GM19240 (cell line): ENCODE results near the gene TMSB10.
"Not testable (repeated sequence)": the region's sequence is repeated elsewhere in the genome, so short reads cannot be mapped to it uniquely, and the experiment has no call there.

Experiments used
- DNase-seq: peaks from one replicate; pipeline ENCODE4 v3.0.0; 2011; ENCODE audit warnings: low spot score; ENCODE audit not compliant: insufficient read length

Gene TMSB10

DNA sequence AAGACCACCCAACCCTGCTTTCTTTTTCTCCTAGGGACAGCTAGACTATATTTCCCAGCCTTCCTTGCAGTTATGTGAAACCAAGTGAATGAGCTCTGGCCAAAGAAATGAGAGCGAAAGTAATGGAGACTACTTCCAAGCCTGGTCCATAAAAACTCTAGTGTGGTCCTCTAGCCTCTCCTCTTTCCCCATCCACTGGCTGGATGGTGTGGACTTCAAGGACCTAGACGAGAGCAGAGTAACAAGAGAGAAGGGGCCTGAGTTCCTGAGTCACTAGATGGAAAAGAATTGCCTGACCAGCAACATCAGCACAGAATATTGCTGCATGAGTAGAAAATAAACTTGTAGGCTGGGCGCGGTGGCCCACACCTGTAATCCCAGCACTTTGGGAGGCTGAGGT is 2.9 kb upstream of the TMSB10 start:
- no peak for DNase-seq

- no peak for DNase-seq
Observed at GRCh38 chr2:84904151-84904550, 1.3 kb upstream of the TMSB10 start.

DNA sequence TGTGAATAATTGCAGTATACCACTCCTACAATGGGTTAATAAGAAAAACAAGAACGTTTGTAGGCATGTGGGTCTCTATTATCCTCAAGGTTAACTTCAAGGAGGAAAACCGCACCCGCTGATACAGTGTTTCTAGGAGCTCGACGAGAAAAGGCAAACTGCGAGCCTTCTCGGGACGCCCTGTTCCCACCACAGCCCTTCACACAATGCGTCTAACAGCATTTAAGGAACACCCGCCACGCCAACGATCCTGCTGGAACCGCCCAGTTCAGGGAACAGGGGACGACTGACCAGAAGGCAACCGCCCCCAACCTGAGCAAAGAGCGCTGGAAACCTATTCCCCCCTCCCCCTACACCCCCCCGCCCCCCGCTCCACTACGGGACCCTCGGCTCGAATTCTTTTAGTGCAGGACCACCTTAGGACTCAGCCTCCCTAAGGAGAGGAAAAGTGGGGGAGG is 710 bp upstream of the TMSB10 start:
- DNase-seq = no peak

GRCh38 chr2:84906108-84906899 is 848 bp downstream of the TMSB10 start:
- DNase-seq = no peak

DNA sequence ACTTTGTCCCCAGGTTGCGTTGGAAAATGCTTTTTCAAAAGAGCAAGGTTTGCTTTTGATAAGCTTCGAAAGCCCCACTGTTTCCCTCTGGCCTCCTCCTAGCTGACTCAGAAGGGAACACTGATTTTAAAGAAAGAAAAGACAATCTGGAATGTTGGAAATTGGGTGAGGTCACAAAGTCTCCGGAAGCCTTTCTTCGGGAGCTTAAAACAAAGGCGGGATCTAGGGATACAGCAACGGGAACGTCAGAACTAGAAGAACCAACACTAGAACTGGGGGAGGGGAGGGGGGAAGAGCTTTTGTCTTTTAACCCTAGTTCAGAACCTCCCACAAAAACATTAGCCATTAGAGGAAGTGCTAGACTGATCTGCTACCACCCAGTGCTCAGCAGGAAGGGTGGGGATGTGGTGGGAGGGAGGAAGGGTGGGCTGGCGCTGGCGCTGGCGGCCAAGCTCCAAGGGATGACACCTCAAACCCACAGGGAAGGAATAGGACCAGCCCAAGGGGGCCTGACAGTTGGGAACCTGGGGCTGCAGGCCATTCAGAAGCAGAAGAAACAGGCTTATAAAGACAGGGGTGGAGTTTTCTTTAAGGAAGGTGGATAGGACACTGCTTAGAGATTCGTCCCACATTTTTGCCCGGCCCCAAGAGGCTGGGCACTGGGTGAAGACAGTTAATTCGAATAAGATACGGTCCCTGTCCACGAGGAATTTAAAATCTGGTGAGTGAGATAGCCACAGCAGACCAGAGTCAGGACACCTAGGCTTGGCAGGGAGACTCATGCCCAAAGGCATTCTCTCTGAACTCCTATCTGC is 1.7 kb downstream of the TMSB10 start:
- DNase-seq = peak; percentile 68

DNA sequence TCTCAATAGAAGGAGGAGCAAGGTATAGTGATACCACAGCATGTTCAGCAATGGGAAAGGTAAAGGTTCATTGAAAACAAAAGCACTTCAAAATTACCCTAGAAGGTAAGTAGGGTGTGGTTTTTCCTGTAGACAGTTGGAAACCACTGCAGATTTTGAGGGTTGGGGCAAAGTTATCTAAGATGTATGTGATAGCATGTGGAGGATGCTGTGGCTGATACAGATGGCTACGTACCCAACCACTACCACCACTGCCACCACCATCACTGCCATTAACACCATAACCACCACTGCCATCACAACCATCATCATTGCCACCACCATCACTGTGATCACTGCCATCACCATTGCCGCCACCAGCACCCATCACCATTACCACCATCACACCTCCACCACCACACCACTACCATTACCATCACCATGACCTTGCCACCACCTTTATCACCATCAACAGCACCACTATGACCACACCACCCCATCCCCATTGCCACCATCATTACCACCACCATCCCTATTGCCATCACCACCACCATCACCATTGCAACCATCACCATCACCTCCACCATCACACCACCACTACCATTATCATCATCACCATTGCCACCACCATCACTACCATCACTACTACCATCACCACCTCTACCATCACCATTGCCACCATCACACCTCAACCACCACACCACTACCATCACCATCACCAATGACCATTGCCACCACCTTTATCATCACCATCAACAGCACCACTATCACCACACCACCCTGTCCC is 3.7 kb downstream of the TMSB10 start:
- DNase-seq = no peak

- no peak for DNase-seq
Observed at GRCh38 chr2:84911135-84911678, 5.8 kb downstream of the TMSB10 start.

- no peak for DNase-seq
Observed at GRCh38 chr2:84912984-84913383, 7.5 kb downstream of the TMSB10 start.

DNA sequence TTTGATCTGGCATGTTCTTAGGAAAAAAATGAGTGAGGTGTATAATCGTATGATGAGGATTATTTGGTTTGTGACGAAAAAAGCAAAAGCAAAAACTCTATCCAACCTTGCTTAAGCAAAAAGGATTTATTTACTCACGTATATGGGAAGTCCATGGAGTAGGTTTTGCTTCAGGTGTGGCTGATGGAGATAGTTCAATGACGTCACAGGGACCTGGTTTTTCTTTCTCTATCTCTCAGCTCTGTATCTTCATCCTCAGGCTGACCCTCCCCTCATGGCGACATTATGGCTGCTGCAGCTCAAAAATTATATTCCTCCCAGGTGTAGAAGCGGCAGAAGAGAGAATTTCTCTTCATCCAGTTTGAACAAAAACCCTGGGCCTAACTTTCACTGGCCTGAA is 8.9 kb downstream of the TMSB10 start:
- DNase-seq = no peak

GRCh38 chr2:84915675-84916074 is 10.2 kb downstream of the TMSB10 start:
- DNase-seq = not testable (repeated sequence)

DNA sequence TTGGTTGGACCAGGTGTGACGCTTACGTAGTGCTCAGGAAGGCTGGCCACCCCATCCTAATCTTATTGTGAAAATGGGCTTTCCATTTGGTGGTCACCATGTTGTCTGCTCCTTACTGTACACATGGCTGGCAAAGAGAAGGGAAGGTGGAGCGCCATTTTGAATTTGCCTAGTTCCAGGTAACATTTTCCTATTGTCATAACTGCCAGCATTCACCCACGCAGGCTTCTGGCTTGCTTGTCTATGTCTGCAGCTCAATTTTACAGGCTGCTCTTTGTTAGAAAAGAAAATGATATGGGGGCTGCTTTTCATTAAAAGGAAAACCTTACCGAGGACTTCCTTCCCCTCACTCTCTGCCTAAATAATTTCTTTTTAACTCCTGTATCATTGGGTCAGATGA is 12.4 kb downstream of the TMSB10 start:
- DNase-seq = not testable (repeated sequence)

GRCh38 chr2:84918430-84918829 is 13.0 kb downstream of the TMSB10 start:
- no peak for DNase-seq

- no peak for DNase-seq
Observed at GRCh38 chr2:84919885-84920580, 14.6 kb downstream of the TMSB10 start.

DNA sequence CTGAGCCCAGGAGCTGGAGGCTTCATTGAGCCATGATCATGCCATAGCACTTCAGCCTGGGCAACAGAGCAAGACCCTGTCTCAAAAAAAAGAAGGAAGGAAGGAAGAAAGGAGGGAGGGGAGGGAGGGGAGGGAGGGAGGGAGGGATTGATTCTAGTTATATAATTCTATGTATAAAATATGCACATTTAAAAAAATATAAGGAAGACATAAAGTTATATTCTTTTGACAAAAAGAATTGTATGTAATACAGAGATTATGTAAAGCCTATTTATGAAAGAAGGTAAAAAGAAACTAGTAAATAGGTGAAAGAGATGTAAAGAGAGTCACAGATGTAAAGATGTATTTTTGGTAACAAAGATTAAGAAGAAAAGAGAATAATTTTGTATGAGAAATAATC is 17.6 kb downstream of the TMSB10 start:
- DNase-seq = no peak

DNA sequence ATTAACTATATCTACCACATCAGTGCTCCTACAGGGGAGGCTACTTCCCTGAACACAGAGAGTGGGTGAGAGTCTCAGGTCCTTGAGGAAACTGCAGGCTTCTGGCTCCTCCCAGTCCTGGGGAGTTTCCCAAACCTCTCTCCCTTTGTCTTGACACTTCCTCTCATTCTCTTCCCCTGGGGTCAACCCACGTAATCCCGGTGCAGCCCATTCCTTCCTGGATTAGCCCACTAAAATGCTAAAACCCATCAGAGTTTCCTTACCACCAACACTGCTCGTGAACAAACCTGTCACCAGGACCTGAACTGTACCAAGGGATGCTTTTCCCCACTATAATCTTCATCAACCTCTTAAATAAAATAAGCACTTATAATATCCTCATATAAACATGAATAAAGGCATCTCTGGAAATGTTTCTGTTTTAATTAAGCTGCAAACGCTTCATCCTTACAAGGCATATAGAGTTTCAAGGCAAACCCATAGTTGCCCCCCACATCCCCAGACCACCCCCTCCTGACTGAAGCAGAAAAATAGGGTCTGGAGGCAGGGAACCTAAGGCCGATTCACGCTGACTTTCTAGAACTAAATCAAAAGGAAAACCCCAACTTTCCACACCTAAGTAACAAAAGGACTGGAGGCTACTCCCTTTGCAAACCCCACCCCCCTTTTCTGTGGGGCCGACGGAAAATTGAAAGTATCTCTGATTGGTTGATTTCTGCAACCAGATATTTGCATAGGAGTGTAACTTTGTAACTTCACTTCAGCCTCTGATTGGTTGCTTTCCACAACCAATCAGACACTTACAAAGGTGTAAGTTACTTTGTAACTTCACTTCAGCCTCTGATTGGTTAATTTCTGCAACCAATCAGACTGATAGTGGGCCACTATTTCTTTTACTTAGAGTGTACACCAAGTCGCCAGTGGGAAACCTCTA is 19.0 kb downstream of the TMSB10 start:
- no peak for DNase-seq

DNA sequence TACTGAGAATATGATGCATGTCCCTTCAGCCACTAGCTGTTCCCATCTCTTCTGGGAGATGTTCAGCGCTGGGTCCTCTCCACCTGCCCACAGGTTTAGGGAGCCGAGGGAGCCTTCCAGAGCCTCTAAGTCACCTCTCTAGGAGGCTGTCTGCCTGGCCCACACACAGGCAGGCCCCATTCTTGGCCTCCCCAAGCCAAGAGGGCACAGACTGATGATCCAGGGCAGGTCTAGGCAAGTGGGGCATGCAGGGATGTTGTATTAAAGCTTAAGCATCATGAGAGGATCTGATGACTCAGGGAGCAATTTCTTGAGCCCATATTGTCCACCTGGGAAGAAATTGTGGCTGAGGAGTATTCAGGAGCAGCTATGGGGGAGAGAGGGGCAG is 19.9 kb downstream of the TMSB10 start:
- DNase-seq = no peak

GRCh38 chr2:84925724-84926376 is 20.4 kb downstream of the TMSB10 start:
- DNase-seq = no peak

GRCh38 chr2:84927275-84927627 is 21.8 kb downstream of the TMSB10 start:
- DNase-seq = no peak

- DNase-seq = no peak
Observed at GRCh38 chr2:84931384-84931821, 25.9 kb downstream of the TMSB10 start.
